GM10847 (cell line): ENCODE measurements around the gene RGS14.

Experiments used
- POLR2A ChIP-seq: IDR thresholded peaks from 2 replicates; pipeline ENCODE4 v1.6.1; 2011; ENCODE audit not compliant: insufficient read length; ENCODE audit errors: extremely low read depth

The RGS14 gene

DNA sequence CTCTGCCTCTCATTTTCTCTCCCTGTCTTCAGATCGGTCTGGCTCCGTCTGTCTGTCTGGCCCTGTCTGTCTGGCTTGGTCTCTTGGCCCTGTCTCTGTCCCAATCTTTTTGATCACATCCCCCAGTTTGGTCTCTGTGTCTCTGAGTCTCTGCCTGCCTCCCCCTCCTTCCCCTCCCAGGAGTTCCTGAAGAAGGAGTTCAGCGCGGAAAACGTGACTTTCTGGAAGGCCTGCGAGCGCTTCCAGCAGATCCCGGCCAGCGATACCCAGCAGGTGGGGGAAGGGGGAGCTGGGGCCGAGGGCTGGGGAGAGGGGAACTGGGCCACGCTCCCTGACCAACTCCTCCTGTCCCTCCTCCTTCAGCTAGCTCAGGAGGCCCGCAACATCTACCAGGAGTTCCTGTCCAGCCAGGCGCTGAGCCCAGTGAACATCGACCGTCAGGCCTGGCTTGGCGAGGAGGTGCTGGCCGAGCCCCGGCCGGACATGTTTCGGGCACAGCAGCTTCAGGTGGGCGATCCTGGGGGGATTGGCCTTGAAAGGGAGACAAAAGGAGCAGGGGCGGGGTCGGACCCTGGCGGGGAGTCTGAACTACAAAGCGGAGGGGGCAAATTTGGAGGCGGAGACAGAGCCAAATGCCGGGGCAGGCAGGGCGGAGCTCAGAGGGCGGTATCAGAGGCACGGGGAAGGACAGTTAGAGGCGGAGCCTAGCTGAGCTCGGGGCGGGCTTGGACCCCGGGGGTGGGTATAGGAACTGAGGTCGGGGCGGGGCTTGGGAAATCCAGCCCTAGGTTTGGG, 9.0 kb downstream of the RGS14 start:
- TF ChIP-seq POLR2A = no peak

DNA sequence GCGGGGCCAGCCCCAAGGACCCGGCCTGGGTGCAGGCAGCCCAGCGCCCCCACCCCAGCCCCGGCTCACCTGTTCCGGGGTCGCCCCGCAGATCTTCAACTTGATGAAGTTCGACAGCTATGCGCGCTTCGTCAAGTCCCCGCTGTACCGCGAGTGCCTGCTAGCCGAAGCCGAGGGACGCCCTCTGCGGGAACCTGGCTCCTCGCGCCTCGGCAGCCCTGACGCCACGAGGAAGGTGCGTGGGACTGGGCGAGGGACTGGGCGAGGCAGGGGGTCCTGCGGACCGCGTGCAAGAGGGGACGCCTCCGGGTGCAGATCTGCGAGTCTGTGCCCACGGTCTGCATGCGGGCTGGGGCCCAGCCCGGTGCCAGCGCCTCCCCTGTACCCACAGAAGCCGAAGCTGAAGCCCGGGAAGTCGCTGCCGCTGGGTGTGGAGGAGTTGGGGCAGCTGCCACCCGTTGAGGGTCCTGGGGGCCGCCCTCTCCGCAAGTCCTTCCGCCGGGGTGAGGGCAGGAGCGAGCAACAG, 9.7 kb downstream of the RGS14 start:
- no peak for TF ChIP-seq POLR2A

DNA sequence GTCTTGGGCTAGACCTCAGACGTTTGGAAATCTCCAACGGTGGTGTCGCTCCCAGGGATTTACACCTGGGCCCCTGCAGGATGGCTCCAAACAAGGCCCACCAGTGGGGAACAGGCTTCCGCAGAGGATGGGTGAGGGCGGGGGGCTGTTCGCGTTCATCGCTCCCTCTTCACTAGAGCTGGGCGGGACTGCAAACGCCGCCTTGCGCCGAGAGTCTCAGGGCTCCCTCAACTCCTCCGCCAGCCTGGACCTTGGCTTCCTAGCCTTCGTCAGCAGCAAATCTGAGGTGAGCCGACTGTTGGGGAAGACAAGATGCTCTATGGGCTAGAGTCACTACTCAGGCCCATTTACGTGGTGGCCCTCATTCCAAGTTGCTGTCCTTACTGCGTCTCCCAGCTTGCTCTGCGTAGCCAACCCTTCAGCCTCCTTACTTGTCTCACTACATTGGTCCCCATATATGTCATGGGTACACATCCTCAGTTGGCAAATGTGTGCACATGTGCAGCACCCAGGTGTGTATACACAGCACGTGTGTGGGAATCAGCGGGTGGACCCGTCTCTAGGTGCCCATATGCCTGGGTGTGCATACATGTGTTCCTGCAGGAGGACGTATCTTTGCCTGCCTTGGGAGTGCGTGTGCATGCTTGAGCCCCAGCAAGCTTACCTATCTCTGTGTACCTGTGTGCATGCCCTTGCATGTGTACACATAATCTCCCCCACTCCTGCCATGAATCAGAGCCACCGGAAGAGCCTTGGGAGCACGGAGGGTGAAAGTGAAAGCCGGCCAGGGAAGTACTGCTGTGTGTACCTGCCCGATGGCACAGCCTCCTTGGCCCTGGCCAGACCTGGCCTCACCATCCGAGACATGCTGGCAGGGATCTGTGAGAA, 10.5 kb downstream of the RGS14 start:
- TF ChIP-seq POLR2A = no peak

GRCh38 chr5:177368869-177369644, 11.3 kb downstream of the RGS14 start:
- TF ChIP-seq POLR2A = no peak

GRCh38 chr5:177369645-177370440, 12.1 kb downstream of the RGS14 start:
- no peak for TF ChIP-seq POLR2A

GRCh38 chr5:177370488-177371119, 12.9 kb downstream of the RGS14 start:
- TF ChIP-seq POLR2A = no peak

GRCh38 chr5:177371120-177372033, 13.7 kb downstream of the RGS14 start:
- no peak for TF ChIP-seq POLR2A

- TF ChIP-seq POLR2A = no peak
Observed at GRCh38 chr5:177372034-177372896, 14.5 kb downstream of the RGS14 start.

- no peak for TF ChIP-seq POLR2A
Observed at GRCh38 chr5:177372910-177373309, 15.2 kb downstream of the RGS14 start.

GRCh38 chr5:177373806-177374205, 16.1 kb downstream of the RGS14 start:
- no peak for TF ChIP-seq POLR2A

DNA sequence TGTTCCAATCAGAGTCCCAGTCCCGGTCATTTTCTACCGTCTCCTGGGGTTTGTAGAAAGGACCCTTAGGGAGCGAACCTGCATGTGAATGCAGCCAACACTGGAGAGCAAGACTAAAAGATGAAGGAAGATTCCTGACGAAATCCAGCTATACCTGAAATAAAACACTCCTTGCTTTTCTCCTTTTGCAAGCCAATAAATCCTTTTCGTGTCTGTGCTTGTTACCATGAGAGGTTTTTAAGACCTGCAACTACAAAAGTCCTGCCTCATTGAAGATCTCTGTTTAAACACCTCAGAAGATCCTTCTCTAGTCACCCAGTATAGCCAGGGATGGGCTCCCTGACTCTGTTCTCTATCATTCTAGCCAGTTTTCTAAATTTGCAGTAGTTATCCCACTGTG, 16.5 kb downstream of the RGS14 start:
- no peak for TF ChIP-seq POLR2A

- TF ChIP-seq POLR2A = no peak
Observed at GRCh38 chr5:177376107-177376506, 18.4 kb downstream of the RGS14 start.
